Stimulated activated CD8-positive, alpha-beta memory T cell treated with anti-CD3 and anti-CD28 coated beads, Interleukin-7, amount 100 ng/mL, for 48 hours (primary cell): ENCODE measurements around the gene GHSR.

ENCODE experiments used
- DNase-seq, 2 donors: peaks; one replicate each; pipeline ENCODE4 v3.0.0-alpha.2; 2020; ENCODE audit warnings: low read depth in 1 of 2; ENCODE audit errors: extremely low read depth in 1 of 2

Gene GHSR

GRCh38 chr3:172438186-172438585 is 10.1 kb downstream of the GHSR start:
- no peak for DNase-seq

- DNase-seq, result no peak
Measured at GRCh38 chr3:172437713-172438112, 10.5 kb downstream of the GHSR start.

- no peak for DNase-seq
Measured at GRCh38 chr3:172415323-172415722, 32.9 kb downstream of the GHSR start.

- no peak for DNase-seq
Measured at GRCh38 chr3:172411478-172411947, 36.7 kb downstream of the GHSR start.

GRCh38 chr3:172410702-172411477 is 37.4 kb downstream of the GHSR start:
- DNase-seq, result no peak

GRCh38 chr3:172407872-172408271 is 40.4 kb downstream of the GHSR start:
- DNase-seq, result no peak

- DNase-seq, result no peak
Measured at GRCh38 chr3:172405914-172406313, 42.3 kb downstream of the GHSR start.

- DNase-seq, result no peak
Measured at GRCh38 chr3:172404237-172404962, 43.9 kb downstream of the GHSR start.

- DNase-seq, result no peak
Measured at GRCh38 chr3:172402892-172403643, 45.2 kb downstream of the GHSR start.

- DNase-seq, result no peak
Measured at GRCh38 chr3:172402090-172402489, 46.2 kb downstream of the GHSR start.

GRCh38 chr3:172398484-172398883 is 49.8 kb downstream of the GHSR start:
- DNase-seq, result no peak

GRCh38 chr3:172397716-172398405 is 50.4 kb downstream of the GHSR start:
- DNase-seq, result no peak

- DNase-seq, result no peak
Measured at GRCh38 chr3:172396400-172396799, 51.9 kb downstream of the GHSR start.

GRCh38 chr3:172394692-172395091 is 53.6 kb downstream of the GHSR start:
- DNase-seq, result no peak
